Progenitor cell of endocrine pancreas (in vitro differentiated cells): ENCODE data around the gene FIGN. TPM values are rescaled to one million over a fixed set of nuclear protein-coding genes. Genes with fewer than 3 reads are reported as not detected.

Source experiments
- DNase-seq: peaks from one replicate; pipeline ENCODE4 v3.0.0; 2021; ENCODE audit warnings: low spot score; ENCODE audit not compliant: unreplicated experiment
- H3K27ac Mint-ChIP-seq: 2 replicates; pipeline ENCODE4 v1.8.0; 2021; ENCODE audit warnings: mild to moderate bottlenecking, moderate library complexity, mixed read lengths
- H3K27me3 Mint-ChIP-seq: 2 replicates; pipeline ENCODE4 v1.8.0; 2021; ENCODE audit warnings: mixed read lengths
- H3K36me3 Mint-ChIP-seq: 2 replicates; pipeline ENCODE4 v1.8.0; 2022; ENCODE audit warnings: mixed read lengths; ENCODE audit not compliant: insufficient read depth
- H3K4me1 Mint-ChIP-seq: 2 replicates; pipeline ENCODE4 v1.8.0; 2021; ENCODE audit warnings: low read depth, mixed read lengths
- H3K4me3 Mint-ChIP-seq: 2 replicates; pipeline ENCODE4 v1.8.0; 2021; ENCODE audit warnings: low read depth, mild to moderate bottlenecking, moderate library complexity, mixed read lengths
- H3K9me3 Mint-ChIP-seq: 2 replicates; pipeline ENCODE4 v1.8.0; 2021; ENCODE audit warnings: low read depth, mixed read lengths
- CTCF ChIP-seq: fragments of 200-600 bp; sonication (generic); IDR thresholded peaks from one replicate; pipeline ENCODE4 v1.5.0; 2021; ENCODE audit warnings: antibody characterized with exemption, mild to moderate bottlenecking; ENCODE audit not compliant: unreplicated experiment
- total RNA-seq: library from RNA; stranded (reverse); gene quantifications from 2 replicates; pipeline ENCODE4 v1.2.1, GENCODE V29; 2021

FIGN gene
- total RNA-seq, 1 donor from 2014 or later = 18.0 TPM

- H3K4me1 Mint-ChIP-seq = peaks cover 1% of the 10 kb centered on the region
- H3K36me3 Mint-ChIP-seq = peaks cover 10% of the 10 kb centered on the region
- H3K9me3 Mint-ChIP-seq = peaks cover 3% of the 10 kb centered on the region
- no peak for DNase-seq
- H3K4me3 Mint-ChIP-seq = no peak overlapping the region
- no peaks in the 10 kb centered on the region for H3K27me3 Mint-ChIP-seq
- no peak for TF ChIP-seq CTCF
- H3K27ac Mint-ChIP-seq = no peak overlapping the region
Observed at GRCh38 chr2:163659224-163659623, 76.6 kb downstream of the FIGN start.

- DNase-seq = no peak
- peaks cover 3% of the 10 kb centered on the region for H3K9me3 Mint-ChIP-seq
- H3K27me3 Mint-ChIP-seq = no peaks in the 10 kb centered on the region
- H3K4me3 Mint-ChIP-seq = no peak overlapping the region
- H3K4me1 Mint-ChIP-seq = peaks cover 1% of the 10 kb centered on the region
- no peak for TF ChIP-seq CTCF
- peaks cover 7% of the 10 kb centered on the region for H3K36me3 Mint-ChIP-seq
- no peak overlapping the region for H3K27ac Mint-ChIP-seq
Observed at GRCh38 chr2:163658556-163658955, 77.3 kb downstream of the FIGN start.

GRCh38 chr2:163657281-163657656, 78.5 kb downstream of the FIGN start:
- no peak for TF ChIP-seq CTCF
- peaks cover 1% of the 10 kb centered on the region for H3K4me1 Mint-ChIP-seq
- peaks cover 3% of the 10 kb centered on the region for H3K9me3 Mint-ChIP-seq
- H3K27me3 Mint-ChIP-seq = no peaks in the 10 kb centered on the region
- peaks cover 4% of the 10 kb centered on the region for H3K36me3 Mint-ChIP-seq
- no peak for DNase-seq
- H3K27ac Mint-ChIP-seq = no peak overlapping the region
- H3K4me3 Mint-ChIP-seq = no peak overlapping the region

- no peak for TF ChIP-seq CTCF
- Mint-ChIP-seq H3K9me3 (peaks cover 2% of the 10 kb centered on the region), H3K4me1 (peaks cover 1% of the 10 kb centered on the region), H3K27me3 (no peaks in the 10 kb centered on the region), H3K27ac (no peak overlapping the region), H3K4me3 (no peak overlapping the region), H3K36me3 (peaks cover 2% of the 10 kb centered on the region)
- no peak for DNase-seq
Observed at GRCh38 chr2:163656622-163657280, 79.1 kb downstream of the FIGN start.

GRCh38 chr2:163655667-163656066, 80.1 kb downstream of the FIGN start:
- Mint-ChIP-seq H3K4me3 (no peak overlapping the region), H3K4me1 (peaks cover 1% of the 10 kb centered on the region), H3K27me3 (peaks cover 2% of the 10 kb centered on the region), H3K27ac (no peak overlapping the region), H3K36me3 (no peaks in the 10 kb centered on the region), H3K9me3 (no peaks in the 10 kb centered on the region)
- no peak for TF ChIP-seq CTCF
- no peak for DNase-seq
